ENCODE results near the gene PPIH. TPM values are rescaled to one million over a fixed set of nuclear protein-coding genes. Genes with fewer than 3 reads are reported as not detected.

Gene PPIH
- total and polyA plus RNA-seq, 2 of the 13 experiments (the other 11 are each of a cell fraction or from before 2014, with no cell fraction given), result 29.9 to 72.6 TPM

DNA sequence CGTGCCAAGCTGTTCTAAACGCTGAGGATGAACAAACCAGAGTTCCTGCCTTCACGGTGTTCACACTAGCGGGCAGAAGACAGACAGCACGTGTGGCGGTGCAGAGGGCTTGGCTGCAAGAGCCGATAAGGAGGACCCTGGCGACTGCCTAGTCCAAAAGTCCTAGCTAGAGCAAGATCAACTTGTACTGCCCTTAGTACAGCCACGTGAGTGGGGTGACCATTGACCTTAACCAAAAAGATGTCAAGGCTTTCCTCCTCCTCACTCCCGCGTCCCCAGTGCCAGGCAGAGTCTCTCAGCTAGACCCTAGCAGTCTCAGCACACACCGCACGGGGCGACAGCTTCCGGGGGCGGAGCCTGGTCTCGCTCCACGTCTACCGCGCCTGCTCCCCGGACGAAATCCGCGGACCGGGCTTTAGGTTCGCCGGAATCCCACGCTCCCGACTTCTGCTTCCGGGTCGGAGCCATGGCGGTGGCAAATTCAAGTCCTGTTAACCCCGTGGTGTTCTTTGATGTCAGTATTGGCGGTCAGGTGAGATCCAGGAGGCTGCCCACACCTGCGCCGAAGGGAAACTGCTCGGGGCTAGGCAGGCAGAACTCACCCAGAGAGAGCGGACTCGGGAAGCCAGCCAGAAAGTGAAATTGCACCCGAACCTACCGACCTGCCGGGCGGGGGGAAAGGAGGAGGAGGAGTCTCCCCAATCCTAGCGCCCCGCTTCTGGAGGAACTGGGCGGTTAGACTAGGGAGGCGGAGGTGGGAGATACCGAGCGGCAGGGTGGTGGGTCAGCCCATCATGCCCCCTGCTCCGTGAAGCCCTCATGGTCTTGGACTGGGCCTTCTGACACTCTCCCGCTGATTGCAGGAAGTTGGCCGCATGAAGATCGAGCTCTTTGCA, at the start of gene PPIH (continued):
- TF ChIP-seq, protein P1, sequence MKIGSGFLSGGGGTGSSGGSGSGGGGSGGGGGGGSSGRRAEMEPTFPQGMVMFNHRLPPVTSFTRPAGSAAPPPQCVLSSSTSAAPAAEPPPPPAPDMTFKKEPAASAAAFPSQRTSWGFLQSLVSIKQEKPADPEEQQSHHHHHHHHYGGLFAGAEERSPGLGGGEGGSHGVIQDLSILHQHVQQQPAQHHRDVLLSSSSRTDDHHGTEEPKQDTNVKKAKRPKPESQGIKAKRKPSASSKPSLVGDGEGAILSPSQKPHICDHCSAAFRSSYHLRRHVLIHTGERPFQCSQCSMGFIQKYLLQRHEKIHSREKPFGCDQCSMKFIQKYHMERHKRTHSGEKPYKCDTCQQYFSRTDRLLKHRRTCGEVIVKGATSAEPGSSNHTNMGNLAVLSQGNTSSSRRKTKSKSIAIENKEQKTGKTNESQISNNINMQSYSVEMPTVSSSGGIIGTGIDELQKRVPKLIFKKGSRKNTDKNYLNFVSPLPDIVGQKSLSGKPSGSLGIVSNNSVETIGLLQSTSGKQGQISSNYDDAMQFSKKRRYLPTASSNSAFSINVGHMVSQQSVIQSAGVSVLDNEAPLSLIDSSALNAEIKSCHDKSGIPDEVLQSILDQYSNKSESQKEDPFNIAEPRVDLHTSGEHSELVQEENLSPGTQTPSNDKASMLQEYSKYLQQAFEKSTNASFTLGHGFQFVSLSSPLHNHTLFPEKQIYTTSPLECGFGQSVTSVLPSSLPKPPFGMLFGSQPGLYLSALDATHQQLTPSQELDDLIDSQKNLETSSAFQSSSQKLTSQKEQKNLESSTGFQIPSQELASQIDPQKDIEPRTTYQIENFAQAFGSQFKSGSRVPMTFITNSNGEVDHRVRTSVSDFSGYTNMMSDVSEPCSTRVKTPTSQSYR (CRISPR knock-in tag; IDR thresholded peaks at IDR 0.05; ENCODE audit: borderline replicate concordance), result peak; percentile 17; the same call in 1 of the 2 replicates
- TF ChIP-seq, protein P2, sequence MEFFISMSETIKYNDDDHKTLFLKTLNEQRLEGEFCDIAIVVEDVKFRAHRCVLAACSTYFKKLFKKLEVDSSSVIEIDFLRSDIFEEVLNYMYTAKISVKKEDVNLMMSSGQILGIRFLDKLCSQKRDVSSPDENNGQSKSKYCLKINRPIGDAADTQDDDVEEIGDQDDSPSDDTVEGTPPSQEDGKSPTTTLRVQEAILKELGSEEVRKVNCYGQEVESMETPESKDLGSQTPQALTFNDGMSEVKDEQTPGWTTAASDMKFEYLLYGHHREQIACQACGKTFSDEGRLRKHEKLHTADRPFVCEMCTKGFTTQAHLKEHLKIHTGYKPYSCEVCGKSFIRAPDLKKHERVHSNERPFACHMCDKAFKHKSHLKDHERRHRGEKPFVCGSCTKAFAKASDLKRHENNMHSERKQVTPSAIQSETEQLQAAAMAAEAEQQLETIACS (CRISPR knock-in tag; IDR thresholded peaks at IDR 0.05), result no peak
- peak; percentile 74; the same call in 1 of the 2 replicates for TF ChIP-seq ZIK1 (CRISPR knock-in tag; IDR thresholded peaks at IDR 0.05; ENCODE audit: borderline replicate concordance, low read depth)
- TF ChIP-seq ATAD3A (CRISPR knock-in tag; IDR thresholded peaks at IDR 0.05), result no peak
- TF ChIP-seq POLR2AphosphoS2 (IDR thresholded peaks at IDR 0.05; ENCODE audit: low read depth, low read length), result no peak
- no peak for TF ChIP-seq MED13 (CRISPR knock-in tag; IDR thresholded peaks at IDR 0.05)
- TF ChIP-seq FOXP1 (IDR thresholded peaks at IDR 0.05), result no peak
- TF ChIP-seq FOXP1 (CRISPR knock-in tag; IDR thresholded peaks at IDR 0.05), result no peak; the same call in 1 of the 2 replicates
- no peak for TF ChIP-seq ZNF251 (CRISPR knock-in tag; IDR thresholded peaks at IDR 0.05)
- no peak; the same call in 1 of the 2 replicates for TF ChIP-seq ZNF224 (CRISPR knock-in tag; IDR thresholded peaks at IDR 0.05)
- peak; percentile 64; the same call in 1 of the 2 replicates for TF ChIP-seq ZNF598 (CRISPR knock-in tag; IDR thresholded peaks at IDR 0.05; ENCODE audit: borderline replicate concordance)
- TF ChIP-seq CTCF (CRISPR knock-in tag; IDR thresholded peaks at IDR 0.05), result peak; percentile 42
- no peak for TF ChIP-seq ZNF576 (CRISPR knock-in tag; IDR thresholded peaks at IDR 0.05)
- peak; percentile 54; the same call in 1 of the 2 replicates for TF ChIP-seq ZNF253 (CRISPR knock-in tag; IDR thresholded peaks at IDR 0.05; ENCODE audit: borderline replicate concordance)
- TF ChIP-seq, protein P3, sequence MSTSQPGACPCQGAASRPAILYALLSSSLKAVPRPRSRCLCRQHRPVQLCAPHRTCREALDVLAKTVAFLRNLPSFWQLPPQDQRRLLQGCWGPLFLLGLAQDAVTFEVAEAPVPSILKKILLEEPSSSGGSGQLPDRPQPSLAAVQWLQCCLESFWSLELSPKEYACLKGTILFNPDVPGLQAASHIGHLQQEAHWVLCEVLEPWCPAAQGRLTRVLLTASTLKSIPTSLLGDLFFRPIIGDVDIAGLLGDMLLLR (CRISPR knock-in tag; IDR thresholded peaks at IDR 0.05), result no peak
- TF ChIP-seq ZMAT3 (CRISPR knock-in tag; conservative IDR thresholded peaks at IDR 0.05), result 0 out of 2 replicates have a peak, but pooled peaks have one; percentile 19
- TF ChIP-seq MNT (IDR thresholded peaks at IDR 0.05), result peak; percentile 52
- no peak for TF ChIP-seq ZNF510 (CRISPR knock-in tag; IDR thresholded peaks at IDR 0.05; ENCODE audit: low read depth)
- no peak for TF ChIP-seq DPF2 (CRISPR knock-in tag; IDR thresholded peaks at IDR 0.05; ENCODE audit: borderline replicate concordance, low read depth)
- TF ChIP-seq ATF7 (IDR thresholded peaks at IDR 0.05), result no peak
- no peak for TF ChIP-seq ATF7 (CRISPR knock-in tag; IDR thresholded peaks at IDR 0.05)
- peak; percentile 77 for TF ChIP-seq MIER2 (CRISPR knock-in tag; IDR thresholded peaks at IDR 0.05)
